GM23338 (cell line): ENCODE results near the gene KCNAB2. TPM values are rescaled to one million over a fixed set of nuclear protein-coding genes. Genes with fewer than 3 reads are reported as not detected.

Experiments used
- ATAC-seq: fragments of 200-7000 bp; cut with Tn5 transposase; 3 replicates; pipeline ENCODE4 v1.9.1; 2020
- DNase-seq: peaks from one replicate; pipeline ENCODE4 v3.0.0-alpha.2; 2015; ENCODE audit warnings: low spot score
- H2AFZ ChIP-seq: fragments of 200-600 bp; sonication (generic); 2 replicates; pipeline ENCODE4 v1.8.0; 2016; ENCODE audit warnings: antibody characterized with exemption, mild to moderate bottlenecking, moderate library complexity
- H3F3A ChIP-seq: fragments of 200-600 bp; sonication (generic); replicated peaks from 2 replicates; pipeline ENCODE4 v1.8.0; 2017; ENCODE audit warnings: antibody characterized with exemption, mixed run types, low read depth
- H3K27ac ChIP-seq: fragments of 200-600 bp; sonication (generic); 2 replicates; pipeline ENCODE4 v1.6.1; 2016; ENCODE audit warnings: low read depth
- H3K27me3 ChIP-seq: fragments of 200-600 bp; sonication (generic); 2 replicates; pipeline ENCODE4 v1.8.0; 2016; ENCODE audit warnings: mild to moderate bottlenecking, mixed run types, moderate library complexity; ENCODE audit not compliant: insufficient read depth
- H3K36me3 ChIP-seq: fragments of 200-600 bp; sonication (generic); 2 replicates; pipeline ENCODE4 v1.8.0; 2016; ENCODE audit warnings: mild to moderate bottlenecking; ENCODE audit not compliant: insufficient read depth
- H3K4me1 ChIP-seq: fragments of 200-600 bp; sonication (generic); 2 replicates; pipeline ENCODE4 v1.8.0; 2016; ENCODE audit warnings: mild to moderate bottlenecking, moderate library complexity; ENCODE audit not compliant: insufficient read depth
- H3K4me2 ChIP-seq: fragments of 200-600 bp; sonication (generic); 2 replicates; pipeline ENCODE4 v1.7.1; 2017; ENCODE audit warnings: mixed run types
- H3K4me3 ChIP-seq: fragments of 200-600 bp; sonication (generic); 2 replicates; pipeline ENCODE4 v1.6.1; 2016; ENCODE audit warnings: mixed run types
- H3K79me2 ChIP-seq: fragments of 200-600 bp; sonication (generic); replicated peaks from 2 replicates; pipeline ENCODE4 v1.8.0; 2017; ENCODE audit warnings: mild to moderate bottlenecking; ENCODE audit not compliant: insufficient read depth
- H3K9me2 ChIP-seq: fragments of 200-600 bp; sonication (generic); 2 replicates; pipeline ENCODE4 v1.8.0; 2017; ENCODE audit not compliant: insufficient read depth
- H4K20me1 ChIP-seq: fragments of 200-600 bp; sonication (generic); replicated peaks from 2 replicates; pipeline ENCODE4 v1.8.0; 2017; ENCODE audit warnings: mild to moderate bottlenecking; ENCODE audit not compliant: insufficient read depth
- H3K27ac Mint-ChIP-seq: 2 replicates; pipeline ENCODE4 v1.8.0; 2020; ENCODE audit warnings: inconsistent platforms, mild to moderate bottlenecking, moderate library complexity, mixed read lengths
- H3K27me3 Mint-ChIP-seq: 3 replicates; pipeline ENCODE4 v1.8.0; 2022; ENCODE audit warnings: low read depth, mild to moderate bottlenecking, moderate library complexity, mixed read lengths, inconsistent platforms; ENCODE audit not compliant: insufficient read depth, poor library complexity
- H3K36me3 Mint-ChIP-seq: 3 replicates; pipeline ENCODE4 v1.8.0; 2021; ENCODE audit warnings: low read depth, mild to moderate bottlenecking, inconsistent platforms, moderate library complexity, mixed read lengths
- H3K4me1 Mint-ChIP-seq: 3 replicates; pipeline ENCODE4 v1.8.0; 2020; ENCODE audit warnings: mild to moderate bottlenecking, inconsistent platforms, mixed read lengths
- H3K4me3 Mint-ChIP-seq: 3 replicates; pipeline ENCODE4 v1.8.0; 2021; ENCODE audit warnings: moderate library complexity, mild to moderate bottlenecking, inconsistent platforms, mixed read lengths
- H3K9me3 Mint-ChIP-seq: 3 replicates; pipeline ENCODE4 v1.8.0; 2020; ENCODE audit warnings: moderate library complexity, mild to moderate bottlenecking, inconsistent platforms, mixed read lengths
- CREB1 ChIP-seq: fragments of 250-450 bp; sonication (Bioruptor Pico); IDR thresholded peaks from 2 replicates; pipeline ENCODE4 v1.5.0; 2020; ENCODE audit warnings: low read depth, mild to moderate bottlenecking, moderate library complexity
- CTCF ChIP-seq, 2 experiments: fragments of 200-600 bp in 1 of 2; sonication (generic) in 1 of 2; conservative IDR thresholded peaks; 2 replicates each; pipeline versions ENCODE4 v1.5.1 to v1.6.1; 2016 to 2017; ENCODE audit warnings: antibody characterized with exemption in 2 of 2, low read depth in 2 of 2, mild to moderate bottlenecking in 2 of 2, moderate library complexity in 1 of 2
- ETS1 ChIP-seq: IDR thresholded peaks from 2 replicates; pipeline ENCODE4 v1.6.1; 2016; ENCODE audit warnings: antibody characterized with exemption
- EZH2 ChIP-seq: fragments of 200-600 bp; sonication (generic); IDR thresholded peaks from one replicate; pipeline ENCODE4 v1.8.0; 2017; ENCODE audit warnings: antibody characterized with exemption, mild to moderate bottlenecking, low read depth; ENCODE audit not compliant: unreplicated experiment
- EZH2phosphoT487 ChIP-seq: fragments of 200-600 bp; sonication (generic); IDR thresholded peaks from one replicate; pipeline ENCODE4 v1.8.1; 2018; ENCODE audit warnings: antibody characterized with exemption; ENCODE audit not compliant: unreplicated experiment
- JUNB ChIP-seq: IDR thresholded peaks from one replicate; pipeline ENCODE4 v1.6.1; 2016; ENCODE audit warnings: antibody characterized with exemption; ENCODE audit not compliant: unreplicated experiment
- NANOG ChIP-seq: IDR thresholded peaks from 2 replicates; pipeline ENCODE4 v1.6.1; 2016; ENCODE audit warnings: antibody characterized with exemption, borderline replicate concordance
- POLR2AphosphoS5 ChIP-seq: IDR thresholded peaks from 2 replicates; pipeline ENCODE4 v1.6.1; 2016; ENCODE audit warnings: antibody characterized with exemption, low read depth
- REST ChIP-seq: IDR thresholded peaks from one replicate; pipeline ENCODE4 v1.6.1; 2018; ENCODE audit warnings: antibody characterized with exemption; ENCODE audit not compliant: unreplicated experiment
- STAT1 ChIP-seq: IDR thresholded peaks from one replicate; pipeline ENCODE4 v1.6.1; 2016; ENCODE audit warnings: antibody characterized with exemption; ENCODE audit not compliant: unreplicated experiment
- ZNF331 ChIP-seq: fragments of 250-450 bp; sonication (Bioruptor Pico); IDR thresholded peaks from 2 replicates; pipeline ENCODE4 v1.5.0; 2020; ENCODE audit warnings: low read depth, mild to moderate bottlenecking, moderate library complexity
- ZNF462 ChIP-seq: fragments of 250-450 bp; sonication (Bioruptor Pico); IDR thresholded peaks from 2 replicates; pipeline ENCODE4 v1.5.0; 2020; ENCODE audit warnings: mild to moderate bottlenecking, moderate library complexity
- polyA plus RNA-seq: library from polyadenylated mRNA; unstranded; fragments of >200 nt; fragmentation: Nextera tagmentation; extraction: Ambion mirVana; gene quantifications from 2 replicates; pipeline ENCODE4 v1.2.1, GENCODE V29; 2016
- total RNA-seq: library from RNA; depleted of rRNA; stranded (reverse); fragments of >200 nt; shearing (Covaris generic); gene quantifications from 2 replicates; pipeline ENCODE4 v1.2.3, GENCODE V29; 2014

KCNAB2 gene
- total and polyA plus RNA-seq, 2 experiments from 2014 or later = 3.0 to 3.7 TPM

- Histone ChIP-seq H3K4me1 (no peaks in the 10 kb centered on the region), H3K4me2 (no peak overlapping the region), H3K4me3 (no peak overlapping the region), H3F3A (no peaks in the 10 kb centered on the region), H3K36me3 (no peaks in the 10 kb centered on the region), H2AFZ (no peak overlapping the region), H3K9me2 (no peaks in the 10 kb centered on the region), H3K27me3 (no peaks in the 10 kb centered on the region), H3K79me2 (no peaks in the 10 kb centered on the region), H4K20me1 (no peaks in the 10 kb centered on the region; the same call in 1 of the 2 replicates), H3K27ac (no peak overlapping the region)
- Mint-ChIP-seq H3K4me3 (no peak overlapping the region; the same call in 2 of the 3 replicates), H3K27me3 (peaks cover 18% of the 10 kb centered on the region), H3K36me3 (no peaks in the 10 kb centered on the region), H3K9me3 (no peaks in the 10 kb centered on the region), H3K27ac (no peak overlapping the region), H3K4me1 (peaks cover 18% of the 10 kb centered on the region)
- no peak for ATAC-seq
- no peak for TF ChIP-seq EZH2phosphoT487
- no peak for TF ChIP-seq POLR2AphosphoS5
- TF ChIP-seq ZNF462 (CRISPR knock-in tag) = no peak
- no peak for TF ChIP-seq EZH2
- TF ChIP-seq NANOG = no peak
- no peak for TF ChIP-seq ZNF331 (CRISPR knock-in tag)
- no peak for TF ChIP-seq ETS1
- no peak for TF ChIP-seq STAT1
- no peak for TF ChIP-seq REST
- TF ChIP-seq CTCF (conservative IDR thresholded peaks at IDR 0.05; ENCODE audit: low read depth in 2 of 2) = no peak
- TF ChIP-seq JUNB = no peak
- no peak for TF ChIP-seq CREB1 (CRISPR knock-in tag)
- no peak for DNase-seq
Observed at GRCh38 chr1:6004412-6005123, 41.1 kb upstream of the KCNAB2 start.
